Endothelial cell of hepatic sinusoid (primary cell): ENCODE data around the gene AP3S1.
"Not testable (repeated sequence)": the region's sequence is repeated elsewhere in the genome, so short reads cannot be mapped to it uniquely, and the experiment has no call there.

Experiments used
- in situ Hi-C: cut with HindIII; loops from 2 replicates; pipeline ENCODE4 v1.10.0; 2017; ENCODE audit warnings: low sequenced_read_pairs

The AP3S1 gene

GRCh38 chr5:115869256-115869795 lies 27.6 kb downstream of the AP3S1 start:
- in situ Hi-C loops: no loop called here

- in situ Hi-C loops: no loop called here
Observed at GRCh38 chr5:115872447-115872846, 30.7 kb downstream of the AP3S1 start.

GRCh38 chr5:115873392-115873791 lies 31.7 kb downstream of the AP3S1 start:
- in situ Hi-C loops: no loop called here

DNA sequence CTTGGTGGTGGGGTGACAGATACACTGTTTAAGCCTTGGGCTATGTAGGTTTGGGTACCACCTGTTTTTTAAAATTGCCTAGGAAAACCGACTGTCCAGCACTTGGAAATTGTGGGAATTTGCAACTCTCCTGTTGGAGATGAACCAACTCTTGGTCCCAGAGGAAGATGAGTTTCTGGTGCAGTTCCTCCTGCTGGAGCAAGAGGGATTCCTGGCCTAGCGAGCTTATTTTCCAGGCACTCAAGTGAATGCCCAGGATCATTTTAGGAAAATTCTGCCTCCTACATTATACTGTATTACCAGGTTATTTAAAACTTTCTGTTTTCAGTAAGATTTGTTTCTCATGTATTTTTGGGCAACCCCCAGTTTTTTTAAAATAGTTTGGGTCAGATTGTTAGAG lies 33.7 kb downstream of the AP3S1 start:
- in situ Hi-C loops: loop anchor here (25.0 kb wide), 1 partner anchor 187 kb away; no protein-coding TSS in a partner anchor

GRCh38 chr5:115877342-115877741 lies 35.6 kb downstream of the AP3S1 start:
- in situ Hi-C loops: loop anchor here (25.0 kb wide), 1 partner anchor 185 kb away; no protein-coding TSS in a partner anchor

GRCh38 chr5:115882434-115882833 lies 40.7 kb downstream of the AP3S1 start:
- in situ Hi-C loops: loop anchor here (25.0 kb wide), 1 partner anchor 180 kb away; no protein-coding TSS in a partner anchor

GRCh38 chr5:115884704-115885103 lies 43.0 kb downstream of the AP3S1 start:
- in situ Hi-C loops: loop anchor here (25.0 kb wide), 1 partner anchor 178 kb away; no protein-coding TSS in a partner anchor

- in situ Hi-C loops: loop anchor here (25.0 kb wide), 1 partner anchor 177 kb away; no protein-coding TSS in a partner anchor
Observed at GRCh38 chr5:115885208-115885607, 43.5 kb downstream of the AP3S1 start.

DNA sequence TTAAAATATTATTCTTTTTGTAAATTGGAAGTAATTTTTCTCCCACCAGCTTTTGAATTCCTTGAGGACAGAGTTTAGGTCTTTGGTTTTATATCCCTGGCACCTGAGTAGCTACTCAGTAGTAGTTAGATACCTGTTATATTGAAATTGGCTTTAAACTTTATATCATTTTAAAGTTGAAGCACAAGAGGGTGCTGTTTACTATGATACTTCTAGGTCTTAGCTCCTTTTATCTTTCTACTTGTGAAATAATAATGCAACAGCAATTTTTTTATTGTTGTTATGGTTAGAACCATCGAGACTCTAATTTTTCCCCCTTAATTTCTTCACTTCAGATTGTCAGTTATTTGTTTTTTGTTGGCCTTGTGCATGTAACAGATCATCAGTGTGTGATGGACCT lies 46.3 kb downstream of the AP3S1 start:
- in situ Hi-C loops: loop anchor here (25.0 kb wide), 1 partner anchor 174 kb away; no protein-coding TSS in a partner anchor

DNA sequence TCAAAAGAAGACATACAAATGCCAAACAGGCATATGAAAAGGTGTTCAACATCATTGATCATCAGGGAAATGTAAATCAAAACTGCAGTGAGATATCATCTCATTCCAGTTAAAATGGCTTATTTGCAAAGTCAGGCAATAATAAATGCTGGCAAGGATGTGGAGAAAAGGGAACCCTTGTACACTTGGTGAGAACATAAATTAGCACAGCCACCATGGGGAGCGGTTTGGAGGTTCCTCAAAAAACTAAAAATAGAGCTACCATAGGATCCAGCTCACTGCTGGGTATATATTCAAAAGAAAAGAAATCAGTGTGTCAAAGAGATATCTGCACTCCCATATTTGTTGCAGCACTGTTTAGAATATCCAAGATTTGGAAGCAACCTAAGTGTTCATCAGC lies 50.3 kb downstream of the AP3S1 start:
- in situ Hi-C loops: loop anchor here (25.0 kb wide), 1 partner anchor 170 kb away; no protein-coding TSS in a partner anchor

GRCh38 chr5:115894342-115894741 lies 52.6 kb downstream of the AP3S1 start:
- in situ Hi-C loops: loop anchor here (25.0 kb wide), 1 partner anchor 168 kb away; no protein-coding TSS in a partner anchor

GRCh38 chr5:115895821-115896220 lies 54.1 kb downstream of the AP3S1 start:
- in situ Hi-C loops: loop anchor here (25.0 kb wide), 1 partner anchor 166 kb away; no protein-coding TSS in a partner anchor

DNA sequence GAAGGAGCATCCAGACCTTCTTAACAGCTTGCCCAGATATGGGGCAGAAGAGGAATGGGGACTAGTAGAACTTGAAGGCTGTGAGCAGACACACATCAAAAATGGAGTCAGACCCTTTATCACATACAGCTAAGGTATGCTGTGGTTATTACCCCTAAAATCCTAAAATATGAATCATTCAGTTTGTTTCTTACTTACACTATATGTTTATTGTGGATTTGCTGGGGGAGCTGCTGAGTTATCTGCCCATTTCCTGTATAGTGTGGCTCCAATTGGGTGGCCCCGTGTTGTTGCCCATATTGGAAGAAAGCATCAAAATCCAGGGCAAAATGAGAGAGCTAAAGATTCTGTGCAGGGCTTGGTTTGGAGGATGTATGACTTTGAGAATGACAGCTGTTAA lies 56.9 kb downstream of the AP3S1 start:
- in situ Hi-C loops: loop anchor here (25.0 kb wide), 1 partner anchor 164 kb away; no protein-coding TSS in a partner anchor

GRCh38 chr5:115907177-115907576 lies 65.4 kb downstream of the AP3S1 start:
- in situ Hi-C loops: no loop called here

- in situ Hi-C loops: not testable (repeated sequence)
Observed at GRCh38 chr5:115913623-115914400, 72.1 kb downstream of the AP3S1 start.

DNA sequence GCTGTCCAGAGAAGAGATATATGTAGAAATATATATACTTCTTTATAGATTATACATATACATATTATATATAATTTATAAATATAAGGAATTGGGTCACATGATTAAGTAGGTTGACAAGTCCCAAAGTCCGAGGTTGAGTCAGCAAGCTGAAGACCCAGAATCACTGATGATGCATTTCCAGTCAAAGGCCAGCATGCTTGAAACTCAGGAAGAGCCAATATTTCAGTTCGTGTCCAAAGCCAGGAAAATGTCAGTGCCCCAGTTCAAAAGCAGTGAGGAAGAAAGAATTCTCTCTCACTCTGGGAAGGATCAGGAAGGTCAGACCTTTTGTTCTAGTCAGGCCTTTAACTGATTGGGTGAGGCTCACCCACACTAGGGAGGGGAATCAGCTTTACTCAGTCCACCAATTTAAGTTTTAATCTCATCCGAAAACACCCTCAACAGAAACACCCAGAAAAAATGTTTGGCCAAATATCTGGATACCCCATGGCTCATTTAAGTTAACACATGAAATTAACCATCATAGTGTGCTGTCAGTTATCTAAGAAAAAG lies 78.5 kb downstream of the AP3S1 start:
- in situ Hi-C loops: no loop called here

GRCh38 chr5:115928578-115929407 lies 87.1 kb downstream of the AP3S1 start:
- in situ Hi-C loops: not testable (repeated sequence)

- in situ Hi-C loops: not testable (repeated sequence)
Observed at GRCh38 chr5:115930171-115930570, 88.4 kb downstream of the AP3S1 start.

GRCh38 chr5:115930630-115931337 lies 89.0 kb downstream of the AP3S1 start:
- in situ Hi-C loops: no loop called here

GRCh38 chr5:115932991-115933390 lies 91.3 kb downstream of the AP3S1 start:
- in situ Hi-C loops: no loop called here
